CD14-positive monocyte (primary cell): ENCODE data around the gene HOXD1. TPM values are rescaled to one million over a fixed set of nuclear protein-coding genes. Genes with fewer than 3 reads are reported as not detected.

ENCODE experiments used
- DNase-seq, 3 donors: peaks; one replicate each; pipeline ENCODE4 v3.0.0-alpha.2; 2011 to 2022
- H2AFZ ChIP-seq: 2 replicates; pipeline ENCODE4 v1.6.0; 2012; ENCODE audit warnings: mild to moderate bottlenecking, low read depth, low read length, inconsistent platforms; ENCODE audit not compliant: insufficient read depth, poor library complexity, severe bottlenecking
- H3K27ac ChIP-seq, 2 donors: 1 replicate in 1 of 2; 2 replicates in 1 of 2; pipeline ENCODE4 v1.5.1; 2012 to 2013; ENCODE audit warnings: low read length in 2 of 2, control low read depth in 1 of 2, inconsistent platforms in 1 of 2, low read depth in 1 of 2, mild to moderate bottlenecking in 1 of 2
- H3K27me3 ChIP-seq, 2 donors: one replicate each; pipeline versions ENCODE4 v1.6.0 to v1.6.1; 2011 to 2013; ENCODE audit warnings: low read length in 2 of 2; ENCODE audit not compliant: control insufficient read depth in 2 of 2, insufficient read depth in 2 of 2
- H3K36me3 ChIP-seq, 2 donors: replicated peaks in 1 of 2; 1 replicate in 1 of 2; 2 replicates in 1 of 2; pipeline versions ENCODE4 v1.5.1 to v1.6.1; 2012 to 2013; ENCODE audit warnings: low read length in 2 of 2, control low read depth in 1 of 2, inconsistent platforms in 1 of 2, mild to moderate bottlenecking in 1 of 2; ENCODE audit not compliant: insufficient read depth in 2 of 2, control insufficient read depth in 1 of 2
- H3K4me1 ChIP-seq, 2 donors: 1 replicate in 1 of 2; 2 replicates in 1 of 2; pipeline versions ENCODE4 v1.5.1 to v1.6.1; 2012 to 2013; ENCODE audit warnings: low read length in 2 of 2, control low read depth in 1 of 2, inconsistent platforms in 1 of 2, mild to moderate bottlenecking in 1 of 2, moderate library complexity in 1 of 2; ENCODE audit not compliant: insufficient read depth in 2 of 2, control insufficient read depth in 1 of 2
- H3K4me2 ChIP-seq: replicated peaks from 2 replicates; pipeline ENCODE3; 2012; ENCODE audit warnings: low read length, moderate library complexity, mild to moderate bottlenecking; ENCODE audit not compliant: poor library complexity, severe bottlenecking; ENCODE audit errors: extremely low read depth
- H3K4me3 ChIP-seq, 3 experiments: fragments of 200-600 bp in 1 of 3; sonication (generic) in 1 of 3; replicated peaks in 1 of 3; 1 replicate in 2 of 3; 2 replicates in 1 of 3; pipeline ENCODE4 v1.5.1; 2011 to 2013; ENCODE audit warnings: low read length in 3 of 3, mild to moderate bottlenecking in 3 of 3, control low read depth in 2 of 3, low read depth in 2 of 3, inconsistent platforms in 1 of 3, moderate library complexity in 1 of 3
- H3K79me2 ChIP-seq: 2 replicates; pipeline ENCODE4 v1.6.0; 2012; ENCODE audit warnings: mild to moderate bottlenecking, control low read depth, inconsistent platforms, low read length, moderate library complexity; ENCODE audit not compliant: insufficient read depth
- H3K9ac ChIP-seq: 2 replicates; pipeline ENCODE4 v1.6.0; 2017; ENCODE audit warnings: low read length, mild to moderate bottlenecking; ENCODE audit not compliant: insufficient read depth, poor library complexity, severe bottlenecking
- H3K9me3 ChIP-seq, 2 donors: replicated peaks in 1 of 2; 1 replicate in 1 of 2; 2 replicates in 1 of 2; pipeline versions ENCODE4 v1.5.1 to v1.6.1; 2012 to 2013; ENCODE audit warnings: low read length in 2 of 2, control low read depth in 1 of 2; ENCODE audit not compliant: control insufficient read depth in 1 of 2, insufficient read depth in 1 of 2
- H4K20me1 ChIP-seq: 2 replicates; pipeline ENCODE4 v1.6.0; 2012; ENCODE audit warnings: mild to moderate bottlenecking, low read length, control low read depth, moderate library complexity; ENCODE audit not compliant: insufficient read depth
- H3K27ac Mint-ChIP-seq, 7 donors: one replicate each; pipeline ENCODE4 v1.8.0; 2020; ENCODE audit warnings: mild to moderate bottlenecking in 7 of 7, mixed read lengths in 7 of 7, moderate library complexity in 6 of 7, inconsistent platforms in 2 of 7
- H3K27me3 Mint-ChIP-seq, 3 donors: one replicate each; pipeline ENCODE4 v1.8.0; 2021 to 2022; ENCODE audit warnings: low read depth in 3 of 3, mild to moderate bottlenecking in 3 of 3, mixed read lengths in 3 of 3, moderate library complexity in 3 of 3, inconsistent platforms in 1 of 3
- H3K36me3 Mint-ChIP-seq, 2 donors: one replicate each; pipeline ENCODE4 v1.8.0; 2020; ENCODE audit warnings: mixed read lengths in 2 of 2, inconsistent platforms in 1 of 2, mild to moderate bottlenecking in 1 of 2
- H3K4me1 Mint-ChIP-seq: one replicate; pipeline ENCODE4 v1.8.0; 2020; ENCODE audit warnings: mild to moderate bottlenecking, mixed read lengths
- H3K4me3 Mint-ChIP-seq, 2 donors: one replicate each; pipeline ENCODE4 v1.8.0; 2020; ENCODE audit warnings: mild to moderate bottlenecking in 2 of 2, mixed read lengths in 2 of 2, moderate library complexity in 1 of 2
- H3K9me3 Mint-ChIP-seq, 7 donors: one replicate each; pipeline ENCODE4 v1.8.0; 2020 to 2022; ENCODE audit warnings: mixed read lengths in 7 of 7, mild to moderate bottlenecking in 6 of 7, moderate library complexity in 6 of 7, inconsistent platforms in 2 of 7
- CTCF ChIP-seq: fragments of 200-600 bp; IDR thresholded peaks from one replicate; pipeline ENCODE4 v1.8.0; 2022; ENCODE audit warnings: antibody characterized with exemption, mild to moderate bottlenecking
- WGBS: methylation state at CpG from one replicate; pipeline ENCODE4 v1.1.5; 2013; ENCODE audit warnings: missing lambda C conversion rate; ENCODE audit not compliant: insufficient coverage; 5-methylcytosine and 5-hydroxymethylcytosine counted together
- intact Hi-C, 2 donors: fragments of 100-400 bp; cut with micrococcal nuclease; formaldehyde crosslinking; loops; one replicate each; pipeline versions ENCODE4 v1.15.0 to v1.15.1; 2023
- polyA plus RNA-seq, 3 donors: library from polyadenylated mRNA; depleted of rRNA in 1 of 3; unstranded in 2 of 3; stranded (reverse) in 1 of 3; fragments of 300-500 nt in 2 of 3; fragments of >200 nt in 1 of 3; fragmentation: Illumina TruSeq in 2 of 3; gene quantifications; 1 replicate in 2 of 3; 2 replicates in 1 of 3; pipeline ENCODE4 v1.2.3, GENCODE V29; 2012 to 2021

The HOXD1 gene
- polyA plus RNA-seq, 3 donors = not detected

GRCh38 chr2:176157499-176158185 lies 30.8 kb upstream of the HOXD1 start:
- Histone ChIP-seq H3K4me1 (no peaks in the 10 kb centered on the region), H3K27ac (no peak overlapping the region), H3K4me3 (no peak overlapping the region), H3K27me3 (peaks cover 90 to 100% of the 10 kb centered on the region in 2 donors), H4K20me1 (no peaks in the 10 kb centered on the region), H2AFZ (no peak overlapping the region), H3K79me2 (no peaks in the 10 kb centered on the region), H3K9ac (no peak overlapping the region), H3K36me3 (no peaks in the 10 kb centered on the region), H3K4me2 (no peak overlapping the region), H3K9me3 (peaks cover 4 to 30% of the 10 kb centered on the region in 2 donors)
- Mint-ChIP-seq H3K4me1 (peaks cover 9% of the 10 kb centered on the region), H3K36me3 (peaks cover 0 to 1% of the 10 kb centered on the region in 2 donors), H3K4me3 (peak overlapping the region in 1 of 2 donors; percentile 75), H3K27me3 (peaks cover 94 to 100% (median 97%) of the 10 kb centered on the region in 3 donors), H3K9me3 (peaks cover 0 to 33% (median 12%) of the 10 kb centered on the region in 7 donors), H3K27ac (no peak overlapping the region)
- no peak for DNase-seq
- WGBS = 4% methylated on average over 33 of the region's 43 CpGs
- intact Hi-C loops = no loop called here
- TF ChIP-seq CTCF = no peak

GRCh38 chr2:176158186-176158591 lies 30.3 kb upstream of the HOXD1 start:
- Mint-ChIP-seq H3K27me3 (peaks cover 95 to 100% (median 97%) of the 10 kb centered on the region in 3 donors), H3K36me3 (peaks cover 0 to 1% of the 10 kb centered on the region in 2 donors), H3K4me1 (peaks cover 9% of the 10 kb centered on the region), H3K4me3 (peak overlapping the region in 1 of 2 donors; percentile 75), H3K9me3 (peaks cover 0 to 33% (median 14%) of the 10 kb centered on the region in 7 donors), H3K27ac (no peak overlapping the region)
- H3K4me1 ChIP-seq = no peaks in the 10 kb centered on the region
- WGBS = 6% methylated on average over 16 of the region's 22 CpGs
- intact Hi-C loops = no loop called here
- DNase-seq = no peak
- no peaks in the 10 kb centered on the region for H4K20me1 ChIP-seq
- TF ChIP-seq CTCF = no peak
- peaks cover 86 to 100% of the 10 kb centered on the region in 2 donors for H3K27me3 ChIP-seq
- peaks cover 4 to 33% of the 10 kb centered on the region in 2 donors for H3K9me3 ChIP-seq
- H3K36me3 ChIP-seq = no peaks in the 10 kb centered on the region
- no peak overlapping the region for H2AFZ ChIP-seq
- H3K27ac ChIP-seq = no peak overlapping the region
- H3K79me2 ChIP-seq = no peaks in the 10 kb centered on the region
- no peak overlapping the region for H3K4me3 ChIP-seq
- no peak overlapping the region for H3K4me2 ChIP-seq
- H3K9ac ChIP-seq = no peak overlapping the region
